HT-29 (cell line): ENCODE results near the gene LRRC73. TPM values are rescaled to one million over a fixed set of nuclear protein-coding genes. Genes with fewer than 3 reads are reported as not detected.
"Not testable (repeated sequence)": the region's sequence is repeated elsewhere in the genome, so short reads cannot be mapped to it uniquely, and the experiment has no call there.

Source experiments
- DNase-seq: peaks from one replicate; pipeline ENCODE4 v3.0.0-alpha.2; 2015; ENCODE audit warnings: low spot score
- total RNA-seq: library from RNA; depleted of rRNA; stranded (reverse); fragments of >200 nt; shearing (Covaris generic); gene quantifications from 2 replicates; pipeline ENCODE4 v1.2.3, GENCODE V29; 2014; rRNA removed

LRRC73 gene, protein sequence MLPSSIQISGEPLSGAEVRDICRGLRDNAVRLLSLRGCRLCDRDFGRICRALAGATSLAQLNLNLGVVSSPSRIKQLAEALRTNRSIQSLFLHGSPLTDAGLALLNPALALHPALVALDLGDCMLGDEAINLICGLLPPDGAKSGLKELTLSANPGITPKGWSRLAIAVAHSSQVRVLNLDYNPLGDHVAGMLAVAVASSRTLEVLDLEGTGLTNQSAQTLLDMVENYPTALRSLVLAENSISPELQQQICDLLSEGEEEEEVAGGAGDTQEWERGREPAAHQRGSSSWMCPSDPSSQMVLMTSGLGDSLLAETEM
- 1.4 and 2.0 TPM in 2 replicates for total RNA-seq

DNA sequence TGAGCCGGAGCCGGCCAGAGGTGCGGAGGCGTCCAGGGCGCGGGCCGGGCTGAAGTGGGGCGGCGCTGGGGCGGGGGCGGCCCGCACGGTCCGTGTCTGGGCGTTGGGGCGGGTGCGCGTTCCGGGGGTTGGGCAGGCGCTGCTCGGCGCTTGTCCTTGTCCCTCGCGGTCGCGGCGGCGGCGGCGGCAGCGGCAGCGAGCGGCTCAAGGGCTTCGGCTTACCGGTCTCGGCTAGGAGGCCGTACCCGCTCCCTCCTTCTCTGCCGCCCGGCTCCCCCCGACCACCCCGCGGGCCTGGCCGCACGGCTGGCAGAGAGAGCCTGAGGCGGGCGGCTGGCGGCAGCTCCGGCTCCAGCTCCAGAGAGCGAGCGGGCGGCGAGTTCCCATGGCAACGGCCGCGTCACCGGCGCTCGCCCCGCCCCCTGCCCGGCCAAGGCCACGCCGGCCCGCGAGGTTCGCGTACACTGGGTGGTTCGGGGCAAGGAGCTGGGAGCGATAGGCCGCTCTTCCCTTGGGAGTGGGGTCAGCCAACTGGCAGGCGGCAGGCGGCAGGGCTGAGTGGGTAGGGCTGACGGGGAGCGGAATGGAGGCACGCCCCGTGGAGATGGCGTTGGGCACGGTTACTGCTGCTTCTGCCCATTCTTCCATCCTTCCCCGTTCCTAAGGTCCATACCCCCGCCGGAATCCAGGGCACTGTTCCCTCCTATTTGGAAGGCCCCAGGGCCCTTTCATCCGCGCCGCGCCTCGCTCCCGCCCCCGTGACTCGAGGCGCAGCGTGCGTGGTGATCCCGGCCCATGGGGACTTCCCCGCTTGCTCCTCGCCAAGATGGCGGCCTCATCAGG, at the start of gene LRRC73:
Gene LRRC73 (minus strand): TSS at position 363 of the 843 bp plus-strand sequence. CDS start 561 bp downstream, outside the sequence.
- peak; percentile 86 for DNase-seq

DNA sequence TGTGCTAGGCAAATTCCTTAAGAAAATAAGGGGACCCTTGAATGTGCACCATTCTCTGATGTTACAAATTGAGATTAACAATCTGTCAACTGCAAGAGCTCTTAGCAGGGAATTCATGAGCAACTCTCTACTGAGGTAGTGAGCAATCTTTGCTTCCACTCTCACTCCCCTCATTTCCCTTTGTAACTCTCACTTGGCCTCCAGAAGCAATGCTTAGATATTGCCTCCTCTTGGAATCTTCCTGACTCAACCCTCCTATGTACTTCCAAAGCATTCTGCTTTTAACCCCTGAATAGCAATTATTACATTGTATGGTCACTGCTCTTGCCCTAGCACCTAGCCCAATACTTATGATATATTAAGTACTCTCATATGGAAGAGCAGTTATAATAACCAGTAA, 49.2 kb upstream of the LRRC73 start:
- no peak for DNase-seq

DNA sequence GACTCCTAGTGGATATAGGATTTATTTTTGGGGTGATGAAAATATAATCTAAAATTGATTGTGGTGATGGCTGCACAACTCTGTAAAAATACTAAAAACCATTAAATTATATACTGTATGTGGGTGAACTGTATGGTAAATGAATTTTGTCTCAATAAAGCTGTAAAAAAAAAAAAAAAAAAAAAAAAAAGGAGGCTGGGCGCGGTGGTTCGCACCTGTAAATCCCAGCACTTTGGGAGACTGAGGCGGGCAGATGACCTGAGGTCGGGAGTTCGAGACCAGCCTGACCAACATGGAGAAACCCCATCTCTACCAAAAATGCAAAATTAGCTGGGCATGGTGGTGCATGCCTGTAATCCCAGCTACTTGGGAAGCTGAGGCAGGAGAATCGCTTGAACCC, 47.5 kb upstream of the LRRC73 start:
- DNase-seq = not testable (repeated sequence)

- no peak for DNase-seq
Measured at GRCh38 chr6:43547222-43547621, 37.1 kb upstream of the LRRC73 start.

GRCh38 chr6:43544461-43544860, 34.3 kb upstream of the LRRC73 start:
- DNase-seq = no peak

DNA sequence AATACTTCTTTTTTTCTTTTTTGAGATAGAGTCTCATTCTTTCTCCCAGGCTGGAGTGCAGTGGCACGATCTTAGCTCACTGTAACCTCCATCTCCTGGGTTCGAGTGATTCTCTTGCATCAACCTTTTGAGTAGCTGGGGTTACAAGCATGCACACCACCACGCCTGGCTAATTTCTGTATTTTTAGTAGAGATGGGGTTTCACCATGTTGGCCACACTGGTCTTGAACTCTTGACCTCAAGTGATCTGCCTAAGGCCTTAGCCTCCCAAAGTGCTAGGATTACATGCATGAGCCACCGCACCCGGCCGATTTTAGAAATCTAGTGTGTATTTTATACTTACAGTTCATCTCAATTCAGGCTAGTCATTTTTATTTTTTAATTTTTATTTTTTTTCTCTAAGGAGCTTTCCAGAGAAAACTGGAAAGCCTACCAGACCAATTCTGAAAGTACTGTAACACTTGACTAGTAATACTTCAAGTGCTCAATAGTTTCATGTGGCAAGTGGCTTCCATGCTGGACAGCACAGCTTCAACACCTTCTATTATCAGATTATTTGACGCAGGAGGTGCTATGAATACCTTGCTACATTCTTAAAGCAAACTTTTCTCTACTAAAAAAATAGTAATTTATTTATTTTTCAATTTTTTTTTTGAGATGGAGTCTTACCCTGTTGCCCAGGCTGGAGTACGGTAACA, 31.8 kb upstream of the LRRC73 start:
- DNase-seq = no peak

DNA sequence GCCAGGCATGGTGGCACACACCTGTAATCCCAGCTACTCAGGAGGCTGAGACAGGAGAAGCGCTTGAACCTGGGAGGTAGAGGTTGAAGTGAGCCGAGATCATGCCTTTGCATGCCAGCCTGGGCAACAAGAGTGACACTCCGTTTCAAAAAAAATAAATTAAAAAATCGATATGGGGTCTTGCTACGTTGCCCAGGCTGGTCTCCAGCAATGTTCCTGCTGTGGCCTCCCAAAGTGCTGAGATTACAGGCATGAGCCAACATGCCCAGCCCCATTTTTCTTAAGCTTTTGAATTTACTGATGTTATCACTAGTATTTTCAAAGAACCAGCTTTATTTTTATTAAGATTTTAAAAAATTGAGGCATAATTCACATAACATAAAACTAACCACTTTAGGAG, 30.4 kb upstream of the LRRC73 start:
- DNase-seq = no peak

DNA sequence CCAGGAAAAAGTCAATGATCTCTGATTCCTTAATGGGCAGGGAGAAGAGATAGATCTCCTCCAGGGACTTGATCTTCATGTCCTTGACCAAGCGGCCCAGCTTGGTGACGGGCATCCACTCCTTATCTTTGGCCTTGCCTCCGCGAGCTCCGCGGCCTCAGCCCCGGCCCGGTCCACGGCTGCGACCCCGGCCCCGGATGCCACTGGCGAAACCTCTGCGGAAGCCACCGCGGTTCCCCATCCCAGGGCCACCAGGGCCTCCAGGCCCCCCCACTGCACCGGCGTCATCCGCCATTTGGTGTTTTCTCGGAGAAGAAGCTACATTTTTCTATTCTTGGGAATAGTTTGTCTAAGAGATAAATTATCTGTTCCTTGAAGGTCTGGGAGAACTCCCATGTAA, 29.3 kb upstream of the LRRC73 start:
- DNase-seq = not testable (repeated sequence)

GRCh38 chr6:43538986-43539385, 28.8 kb upstream of the LRRC73 start:
- DNase-seq = not testable (repeated sequence)

DNA sequence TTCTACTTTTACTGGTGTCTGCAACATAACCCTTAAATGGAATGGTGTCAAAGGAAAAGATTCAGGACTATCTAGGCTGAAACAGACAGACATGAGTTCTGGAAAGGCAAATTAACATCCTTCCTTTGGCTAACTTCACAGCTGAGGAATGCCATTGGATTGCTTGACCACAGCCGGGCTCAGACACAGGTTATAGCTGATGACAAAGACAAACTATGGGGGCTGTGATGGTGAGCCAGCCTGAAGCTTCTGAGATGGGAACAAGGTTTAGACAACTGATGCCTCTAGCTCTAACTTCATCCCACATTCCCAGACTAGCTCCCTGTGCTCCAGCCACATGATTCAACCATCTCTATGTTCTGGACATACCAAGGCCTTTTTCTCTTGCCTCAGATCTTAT, 22.1 kb upstream of the LRRC73 start:
- no peak for DNase-seq

DNA sequence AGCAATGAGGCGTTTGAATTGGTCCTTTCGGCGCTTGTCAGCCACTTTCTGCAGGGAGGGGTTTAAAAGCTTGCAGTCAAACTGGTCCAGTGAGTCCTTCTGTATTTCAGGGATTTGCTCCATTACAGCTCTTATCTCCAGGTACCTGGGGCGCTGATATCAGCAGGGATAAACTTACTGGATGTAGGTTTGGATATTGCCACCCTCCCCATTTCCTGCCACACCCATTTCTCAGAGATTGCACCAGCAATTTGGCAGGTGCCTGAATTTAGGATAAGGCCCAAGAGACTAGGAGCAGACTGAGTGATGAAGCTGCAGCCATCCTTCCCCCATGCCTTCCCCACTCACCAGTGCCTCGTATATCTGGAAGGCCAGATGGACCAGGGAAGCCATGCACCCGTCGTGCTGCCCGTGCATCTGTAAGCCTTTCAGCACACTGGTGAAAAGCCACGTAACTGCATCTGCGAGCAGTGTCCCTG, 14.4 kb upstream of the LRRC73 start:
- DNase-seq = no peak

DNA sequence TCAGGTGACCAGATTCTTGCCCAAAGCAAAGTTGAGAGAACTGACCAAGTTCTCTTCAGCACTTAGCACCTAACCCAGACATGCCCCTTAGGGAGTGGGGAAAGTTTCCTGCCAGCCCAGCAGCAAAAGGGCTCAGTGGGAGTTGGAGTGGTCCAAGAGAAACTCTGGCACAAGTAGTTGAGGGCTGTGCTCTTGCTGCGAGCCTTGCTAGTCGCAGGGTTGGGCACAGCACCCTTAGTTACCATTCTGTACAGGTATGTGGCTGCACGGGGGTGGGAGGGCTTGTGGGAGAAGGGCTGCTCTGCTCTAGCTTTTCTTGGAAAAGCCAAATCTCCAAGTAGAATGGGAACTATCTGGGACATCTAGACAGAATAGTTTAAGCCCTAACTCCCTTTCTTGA, 13.1 kb upstream of the LRRC73 start:
- no peak for DNase-seq

GRCh38 chr6:43522547-43523261, 12.6 kb upstream of the LRRC73 start:
- DNase-seq = no peak

DNA sequence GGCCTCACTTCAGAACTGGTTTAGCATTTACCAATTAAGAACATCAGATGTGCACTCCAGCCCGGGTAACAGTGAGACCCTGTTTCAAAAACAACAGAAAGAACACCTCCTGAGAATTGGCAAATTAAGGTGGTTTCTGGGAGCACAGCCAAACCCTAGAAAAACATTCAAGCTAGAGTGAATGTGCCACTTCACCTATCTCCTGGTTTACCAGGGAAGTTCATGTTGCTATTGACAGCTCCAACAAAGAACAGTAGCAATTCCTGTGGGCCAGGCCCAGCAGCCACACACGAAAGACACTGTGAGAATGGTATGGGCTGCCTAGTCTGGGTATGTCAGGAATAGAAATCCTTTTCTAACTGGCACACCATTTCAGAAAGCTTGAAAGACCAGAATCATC, 11.7 kb upstream of the LRRC73 start:
- no peak for DNase-seq

- DNase-seq = no peak
Measured at GRCh38 chr6:43520097-43520496, 10.0 kb upstream of the LRRC73 start.

DNA sequence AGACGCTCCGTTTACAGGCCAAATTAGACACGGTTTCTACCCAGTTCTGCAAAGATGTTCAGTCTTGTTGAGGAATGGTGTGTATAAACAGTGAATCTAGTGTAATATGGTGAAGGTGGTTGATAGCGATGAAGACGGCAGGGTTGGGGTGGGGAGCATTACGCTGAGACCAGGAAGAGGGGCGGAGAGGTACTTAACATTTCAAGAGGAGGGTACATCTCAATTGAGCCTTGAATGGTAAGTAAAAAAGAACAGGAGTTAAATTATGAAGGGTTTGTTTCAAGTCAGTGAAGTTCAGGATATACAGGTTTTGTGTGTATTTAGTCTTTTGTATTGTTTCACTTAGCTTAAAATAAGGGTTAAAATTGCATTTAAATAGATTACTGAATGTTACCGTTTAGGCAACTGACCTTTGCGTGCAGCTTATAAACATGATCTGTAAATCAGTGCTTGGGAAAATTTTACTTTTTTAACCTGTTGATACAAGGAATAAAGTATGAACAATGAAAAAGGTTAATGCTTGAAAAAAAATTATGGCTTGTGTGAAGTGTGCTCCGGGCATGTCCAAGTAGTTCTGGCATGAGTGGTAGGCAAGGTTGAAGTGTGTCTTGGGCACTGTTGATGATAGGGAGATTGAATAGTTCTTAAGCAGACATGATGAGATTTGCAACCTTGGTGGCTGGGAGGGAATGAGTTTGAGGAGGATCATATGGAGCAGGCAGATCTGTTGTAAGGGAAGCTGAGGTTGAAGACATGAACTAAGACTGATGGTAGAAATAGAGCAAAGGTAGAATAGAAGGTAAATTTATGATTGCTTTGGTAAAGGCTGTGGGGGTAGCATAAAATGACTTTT, 7.6 kb upstream of the LRRC73 start:
- DNase-seq = peak; percentile 26

DNA sequence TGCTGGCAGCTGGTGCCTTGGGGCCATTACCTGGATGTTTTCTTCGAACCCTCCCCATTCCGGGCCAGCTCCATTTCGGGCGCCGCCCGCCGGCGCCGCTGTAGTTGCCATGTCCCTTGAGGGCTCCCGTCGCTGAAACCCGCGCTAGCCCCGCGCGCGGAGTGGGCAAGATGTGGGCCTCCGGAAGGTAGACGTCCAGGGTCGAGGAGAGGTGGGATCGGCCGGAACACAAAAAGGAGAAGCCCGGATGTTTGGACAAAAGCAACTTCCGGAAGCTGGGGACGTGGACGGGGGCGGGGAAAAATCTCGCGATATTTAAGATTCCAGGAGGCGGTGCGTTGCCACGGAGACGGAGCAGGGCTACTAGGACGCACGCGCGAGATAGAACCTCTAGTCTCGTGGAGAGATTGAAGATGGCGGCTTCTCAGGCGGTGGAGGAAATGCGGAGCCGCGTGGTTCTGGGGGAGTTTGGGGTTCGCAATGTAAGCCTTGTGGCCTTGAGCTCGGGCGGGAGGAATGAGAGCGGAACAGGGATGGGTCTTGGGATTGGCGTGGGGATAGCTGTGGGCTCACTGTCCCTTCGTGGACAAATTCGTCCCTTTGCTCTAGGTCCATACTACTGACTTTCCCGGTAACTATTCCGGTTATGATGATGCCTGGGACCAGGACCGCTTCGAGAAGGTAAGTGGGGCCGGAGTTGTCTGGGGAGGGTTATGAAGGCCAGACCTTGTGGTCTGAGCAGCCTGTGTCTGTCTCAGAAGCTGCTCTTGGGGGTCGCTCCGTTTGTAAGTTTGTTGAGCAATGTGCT, 6.8 kb upstream of the LRRC73 start, which contains the start of the genes POLR1C and YIPF3:
Gene POLR1C (plus strand): TSS at position 393 of the 808 bp plus-strand sequence. CDS start 21 bp downstream, at position 414.
Gene YIPF3 (minus strand): TSS at position 230 of the 808 bp plus-strand sequence. CDS start 119 bp downstream, at position 111.
- DNase-seq = peak; percentile 99

DNA sequence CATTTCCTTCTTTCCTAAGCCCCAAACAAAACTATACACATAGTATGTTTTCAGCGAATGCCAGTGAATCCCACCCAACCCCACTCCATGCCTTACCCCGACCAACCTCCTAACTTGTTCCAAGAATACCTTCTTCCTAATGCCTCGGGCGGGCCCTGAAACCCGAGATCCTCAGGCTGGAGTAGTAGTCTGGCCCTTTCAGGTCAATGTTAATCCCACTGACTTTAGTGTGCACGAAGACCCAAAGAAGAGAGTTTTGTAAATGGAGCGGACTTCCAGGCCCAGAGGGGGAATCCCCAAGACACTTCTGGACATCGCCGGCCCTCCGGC, 6.2 kb upstream of the LRRC73 start:
- no peak for DNase-seq

DNA sequence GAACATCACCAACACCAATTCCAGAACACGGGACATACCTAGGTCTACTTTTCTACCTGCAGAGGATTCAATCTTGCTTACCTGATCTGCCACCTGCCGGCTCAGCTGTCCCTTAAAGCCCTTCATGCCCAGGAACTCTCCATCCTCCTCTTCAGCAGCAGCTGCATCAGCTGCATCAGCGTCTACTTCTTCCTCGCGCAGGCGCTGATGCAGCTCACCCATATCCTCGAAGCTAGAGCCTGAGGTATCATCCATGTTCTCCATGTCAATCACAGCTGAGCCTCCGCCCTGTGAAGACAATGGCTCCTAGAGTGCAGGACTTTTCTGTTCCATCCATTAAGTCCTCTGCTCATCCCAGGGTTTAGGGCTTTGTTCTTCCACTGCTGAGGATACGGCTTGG, 5.7 kb upstream of the LRRC73 start:
- DNase-seq = no peak
